ENCODE measurements around the gene APH1A. TPM values are rescaled to one million over a fixed set of nuclear protein-coding genes. Genes with fewer than 3 reads are reported as not detected.
A peak's percentile ranks its signal among the peaks of the same experiment; 100 is the strongest.

The APH1A gene
- total RNA-seq, 5 donors from 2014 or later (not counting 1 experiment from before 2014, with no cell fraction given), result 118 to 133 (median 124) TPM

DNA sequence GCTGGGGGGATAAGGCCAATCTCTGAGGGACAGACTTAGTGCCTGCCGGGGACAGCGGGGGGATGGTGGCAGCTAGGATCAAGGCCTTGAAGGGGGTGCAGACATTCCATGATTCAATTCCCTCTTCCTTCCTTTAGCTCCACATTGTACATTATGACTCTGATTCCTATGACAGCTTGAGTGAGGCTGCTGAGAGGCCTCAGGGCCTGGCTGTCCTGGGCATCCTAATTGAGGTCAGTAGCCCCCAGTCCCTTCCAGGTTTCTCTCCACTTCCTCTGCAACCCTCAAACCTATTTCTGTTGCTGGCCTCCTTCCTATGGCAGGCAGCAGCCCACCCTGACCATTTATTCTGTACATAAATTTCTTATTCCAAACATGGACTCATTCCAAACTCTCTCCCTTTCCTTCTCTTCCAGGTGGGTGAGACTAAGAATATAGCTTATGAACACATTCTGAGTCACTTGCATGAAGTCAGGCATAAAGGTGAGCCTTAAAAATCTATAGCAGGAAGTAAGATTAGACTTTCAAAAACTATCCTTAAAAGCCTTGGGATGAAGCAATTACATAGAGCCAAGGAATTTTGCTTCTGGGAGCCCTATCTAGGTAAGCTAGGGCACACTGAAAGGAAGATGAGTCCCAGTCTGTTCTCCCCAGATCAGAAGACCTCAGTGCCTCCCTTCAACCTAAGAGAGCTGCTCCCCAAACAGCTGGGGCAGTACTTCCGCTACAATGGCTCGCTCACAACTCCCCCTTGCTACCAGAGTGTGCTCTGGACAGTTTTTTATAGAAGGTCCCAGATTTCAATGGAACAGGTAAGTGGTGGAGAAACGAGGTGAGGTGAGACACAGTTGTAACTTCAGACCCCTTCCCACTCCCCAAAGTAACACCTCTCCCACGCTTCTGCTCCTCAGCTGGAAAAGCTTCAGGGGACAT is 6.2 kb downstream of the APH1A start:
- H3K9me3 Mint-ChIP-seq, result no peaks in the 10 kb centered on the region
- H3K27ac ChIP-seq (ENCODE audit: low read length), result no peak overlapping the region
- H3K4me3 Mint-ChIP-seq, result no peak overlapping the region
- peak in 1 of 4 experiments; percentile 27 for ATAC-seq (replicated peaks in 1 of 4)
- H3K4me1 Mint-ChIP-seq, result peaks cover 11 to 12% (median 12%) of the 10 kb centered on the region in 3 donors
- H3K36me3 Mint-ChIP-seq, result peaks cover 24% of the 10 kb centered on the region
- H3K27me3 ChIP-seq (replicated peaks in 1 of 2; ENCODE audit: control insufficient read depth in 2 of 2, extremely low read depth in 1 of 2, insufficient read depth in 2 of 2, low read length in 1 of 2), result peaks cover 7 to 17% of the 10 kb centered on the region in 2 experiments
- H3K4me3 ChIP-seq (ENCODE audit: control insufficient read depth in 1 of 2, extremely low read depth in 1 of 2, low read length in 1 of 2), result no peak overlapping the region
- ChIA-PET POLR2A (interaction anchor here in 1 of 2 donors (0.5 kb wide), 1 partner anchor 15 kb away, joined by 3 read pairs; no protein-coding TSS in a partner anchor), CTCF (interaction anchor here in 1 of 2 donors (0.6 kb wide), 2 partner anchors 18 to 108 kb away, joined by 3 read pairs; no protein-coding TSS in a partner anchor)
- 100% methylated on average over 1 of the region's 6 CpGs for WGBS (ENCODE audit: insufficient coverage)
- H3K9me3 ChIP-seq, result no peaks in the 10 kb centered on the region
- peaks cover 11 to 17% of the 10 kb centered on the region in 2 donors for H3K27me3 Mint-ChIP-seq
- peaks cover 4 to 9% of the 10 kb centered on the region in 2 experiments for H3K4me1 ChIP-seq (ENCODE audit: control insufficient read depth in 1 of 2, extremely low read depth in 1 of 2, insufficient read depth in 2 of 2, low read length in 2 of 2)
- peaks cover 13 to 32% of the 10 kb centered on the region in 2 donors for H3K36me3 ChIP-seq (ENCODE audit: control insufficient read depth in 2 of 2, extremely low read depth in 1 of 2, insufficient read depth in 1 of 2, low read length in 1 of 2)
- H3K27ac Mint-ChIP-seq, result peak overlapping the region; percentile 7 to 57
- no peak for DNase-seq

DNA sequence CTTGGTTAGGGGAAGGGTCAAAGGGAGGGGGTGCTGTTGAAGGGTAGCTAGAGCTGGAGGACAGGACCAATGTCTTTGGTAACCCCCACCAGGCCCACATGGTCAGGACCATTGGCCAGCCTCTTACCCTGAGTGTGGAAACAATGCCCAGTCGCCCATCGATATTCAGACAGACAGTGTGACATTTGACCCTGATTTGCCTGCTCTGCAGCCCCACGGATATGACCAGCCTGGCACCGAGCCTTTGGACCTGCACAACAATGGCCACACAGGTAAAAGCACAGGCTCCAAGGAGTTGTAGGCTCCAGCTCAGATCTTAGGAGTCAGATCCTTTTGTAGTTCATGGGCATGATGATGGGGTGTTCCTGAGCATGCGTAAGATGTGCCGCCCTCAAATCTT is 7.4 kb downstream of the APH1A start:
- Mint-ChIP-seq H3K4me1 (peaks cover 1 to 6% (median 5%) of the 10 kb centered on the region in 3 donors), H3K27ac (no peak overlapping the region), H3K4me3 (no peak overlapping the region), H3K9me3 (no peaks in the 10 kb centered on the region), H3K36me3 (peaks cover 17% of the 10 kb centered on the region), H3K27me3 (peaks cover 21 to 29% of the 10 kb centered on the region in 2 donors)
- Histone ChIP-seq H3K9me3 (no peaks in the 10 kb centered on the region), H3K27ac (ENCODE audit: low read length) (no peak overlapping the region), H3K36me3 (ENCODE audit: control insufficient read depth in 2 of 2, extremely low read depth in 1 of 2, insufficient read depth in 1 of 2, low read length in 1 of 2) (peaks cover 11 to 20% of the 10 kb centered on the region in 2 donors), H3K27me3 (replicated peaks in 1 of 2; ENCODE audit: control insufficient read depth in 2 of 2, extremely low read depth in 1 of 2, insufficient read depth in 2 of 2, low read length in 1 of 2) (peaks cover 8 to 29% of the 10 kb centered on the region in 2 experiments), H3K4me3 (ENCODE audit: control insufficient read depth in 1 of 2, extremely low read depth in 1 of 2, low read length in 1 of 2) (no peak overlapping the region), H3K4me1 (ENCODE audit: control insufficient read depth in 1 of 2, extremely low read depth in 1 of 2, insufficient read depth in 2 of 2, low read length in 2 of 2) (peaks cover 0 to 6% of the 10 kb centered on the region in 2 experiments)
- DNase-seq (no peak), ATAC-seq (replicated peaks in 1 of 4) (no peak)
- ChIA-PET POLR2A (no interaction called here), CTCF (no interaction called here)
- WGBS (ENCODE audit: insufficient coverage), result 86% methylated on average over 4 of the region's 6 CpGs

DNA sequence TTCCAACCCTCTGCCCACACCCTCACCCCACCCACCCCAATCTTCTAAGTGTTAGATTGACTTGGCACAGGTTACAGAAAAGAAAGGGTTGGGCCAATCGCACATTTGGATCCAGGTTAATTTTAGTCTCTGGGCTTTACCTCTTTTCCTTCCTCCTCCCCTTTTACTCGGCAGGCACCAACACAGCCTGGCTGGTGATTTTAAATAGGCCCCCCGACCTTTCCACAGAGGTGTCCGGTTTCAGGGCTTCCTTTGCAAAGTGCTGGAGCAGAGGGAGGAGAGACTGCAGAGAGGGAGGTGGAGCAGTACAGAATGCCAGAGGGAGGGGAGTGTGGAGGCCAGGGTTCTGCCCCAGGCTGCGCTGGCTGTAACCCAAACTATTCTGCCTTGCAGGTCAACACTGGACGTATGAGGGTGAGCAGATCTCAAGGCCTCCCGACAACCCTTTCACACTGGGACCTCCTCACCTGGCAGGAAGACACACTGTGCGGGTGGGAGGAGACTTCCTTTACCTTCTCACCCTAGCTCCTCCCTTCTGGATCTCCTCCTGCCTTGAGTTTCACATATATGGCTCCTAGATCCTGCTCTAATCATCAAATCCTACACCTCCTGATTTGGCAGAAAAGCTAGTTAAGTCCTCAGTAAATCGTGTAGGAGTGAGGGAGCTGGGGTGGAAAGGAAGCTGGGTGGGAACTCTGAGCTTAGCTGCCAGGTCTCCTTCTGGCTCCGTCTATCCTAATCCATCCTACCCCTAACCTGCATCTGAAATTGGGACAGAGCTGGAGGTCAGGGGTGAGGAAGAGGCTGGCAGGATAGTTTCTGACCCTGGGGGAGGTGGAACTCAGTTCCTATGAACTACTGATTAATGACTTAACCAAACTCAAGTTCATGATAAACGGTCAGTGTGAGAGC is 8.8 kb downstream of the APH1A start:
- Mint-ChIP-seq H3K27ac (no peak overlapping the region), H3K36me3 (peaks cover 4% of the 10 kb centered on the region)
- no peak for ATAC-seq (replicated peaks in 1 of 4)

GRCh38 chr1:150259217-150259616 is 9.6 kb downstream of the APH1A start:
- peaks cover 25 to 39% of the 10 kb centered on the region in 2 donors for H3K27me3 Mint-ChIP-seq
- Histone ChIP-seq H3K27ac (ENCODE audit: low read length) (no peak overlapping the region), H3K36me3 (ENCODE audit: control insufficient read depth in 2 of 2, extremely low read depth in 1 of 2, insufficient read depth in 1 of 2, low read length in 1 of 2) (no peaks in the 10 kb centered on the region), H3K4me1 (ENCODE audit: control insufficient read depth in 1 of 2, extremely low read depth in 1 of 2, insufficient read depth in 2 of 2, low read length in 2 of 2) (peaks cover 2 to 17% of the 10 kb centered on the region in 2 experiments), H3K9me3 (no peaks in the 10 kb centered on the region), H3K27me3 (replicated peaks in 1 of 2; ENCODE audit: control insufficient read depth in 2 of 2, extremely low read depth in 1 of 2, insufficient read depth in 2 of 2, low read length in 1 of 2) (peaks cover 9 to 33% of the 10 kb centered on the region in 2 experiments), H3K4me3 (ENCODE audit: control insufficient read depth in 1 of 2, extremely low read depth in 1 of 2, low read length in 1 of 2) (no peak overlapping the region)
- H3K36me3 Mint-ChIP-seq, result no peaks in the 10 kb centered on the region
- H3K4me1 Mint-ChIP-seq, result peaks cover 14 to 16% (median 15%) of the 10 kb centered on the region in 3 donors
- DNase-seq (no peak), ATAC-seq (replicated peaks in 1 of 4) (no peak)
- WGBS (ENCODE audit: insufficient coverage), result 71% methylated on average over 1 of the region's 4 CpGs
- no peak overlapping the region for H3K27ac Mint-ChIP-seq
- H3K9me3 Mint-ChIP-seq, result no peaks in the 10 kb centered on the region
- POLR2A ChIA-PET, result interaction anchor here (0.6 to 0.9 kb wide), 2 partner anchors 40 to 178 kb away, joined by 3 read pairs; no protein-coding TSS in a partner anchor
- CTCF ChIA-PET, result interaction anchor here in 1 of 2 donors (0.7 kb wide), 1 partner anchor 166 kb away, joined by 4 read pairs; no protein-coding TSS in a partner anchor
- H3K4me3 Mint-ChIP-seq, result no peak overlapping the region

More for the DNA sequence above, 8.8 kb downstream of the APH1A start:
- peaks cover 4 to 7% of the 10 kb centered on the region in 2 donors for H3K36me3 ChIP-seq (ENCODE audit: control insufficient read depth in 2 of 2, extremely low read depth in 1 of 2, insufficient read depth in 1 of 2, low read length in 1 of 2)
- Mint-ChIP-seq H3K27me3 (peaks cover 25 to 39% of the 10 kb centered on the region in 2 donors), H3K4me3 (no peak overlapping the region), H3K4me1 (peaks cover 14 to 16% (median 15%) of the 10 kb centered on the region in 3 donors), H3K9me3 (no peaks in the 10 kb centered on the region)
- peaks cover 2 to 17% of the 10 kb centered on the region in 2 experiments for H3K4me1 ChIP-seq (ENCODE audit: control insufficient read depth in 1 of 2, extremely low read depth in 1 of 2, insufficient read depth in 2 of 2, low read length in 2 of 2)
- H3K27ac ChIP-seq (ENCODE audit: low read length), result no peak overlapping the region
- H3K27me3 ChIP-seq (replicated peaks in 1 of 2; ENCODE audit: control insufficient read depth in 2 of 2, extremely low read depth in 1 of 2, insufficient read depth in 2 of 2, low read length in 1 of 2), result peaks cover 9 to 33% of the 10 kb centered on the region in 2 experiments
- H3K9me3 ChIP-seq, result no peaks in the 10 kb centered on the region
- ChIA-PET POLR2A (interaction anchor here in 1 of 2 donors (0.9 kb wide), 1 partner anchor 177 kb away, joined by 3 read pairs; no protein-coding TSS in a partner anchor), CTCF (interaction anchor here (0.6 to 0.7 kb wide), 2 partner anchors 167 to 183 kb away, joined by 4 to 6 read pairs; no protein-coding TSS in a partner anchor)
- no peak for DNase-seq
- no peak overlapping the region for H3K4me3 ChIP-seq (ENCODE audit: control insufficient read depth in 1 of 2, extremely low read depth in 1 of 2, low read length in 1 of 2)
- WGBS (ENCODE audit: insufficient coverage), result 67% methylated on average over 2 of the region's 11 CpGs

GRCh38 chr1:150257624-150258585 is 10.9 kb downstream of the APH1A start, which contains the start of gene CA14:
TSS of gene CA14 (plus strand) at chr1:150257774. CDS start at chr1:150258129, 355 bp downstream.
- Mint-ChIP-seq H3K27me3 (peaks cover 31 to 43% of the 10 kb centered on the region in 2 donors), H3K27ac (no peak within 1 kb of the TSS), H3K4me1 (peaks cover 14 to 16% (median 15%) of the 10 kb centered on the region in 3 donors), H3K36me3 (no peaks in the 10 kb centered on the region), H3K4me3 (peak within 1 kb of the TSS in 1 of 3 donors; percentile 58), H3K9me3 (no peaks in the 10 kb centered on the region)
- ChIA-PET POLR2A (interaction anchor here in 1 of 2 donors (0.5 kb wide), 1 partner anchor 658 kb away, joined by 5 read pairs; no protein-coding TSS in a partner anchor), CTCF (interaction anchor here in 1 of 2 donors (0.6 kb wide), 1 partner anchor 66 kb away, joined by 3 read pairs; no protein-coding TSS in a partner anchor)
- Histone ChIP-seq H3K27ac (ENCODE audit: low read length) (no peak within 1 kb of the TSS), H3K4me3 (ENCODE audit: control insufficient read depth in 1 of 2, extremely low read depth in 1 of 2, low read length in 1 of 2) (no peak within 1 kb of the TSS), H3K36me3 (ENCODE audit: control insufficient read depth in 2 of 2, extremely low read depth in 1 of 2, insufficient read depth in 1 of 2, low read length in 1 of 2) (no peaks in the 10 kb centered on the region), H3K4me1 (ENCODE audit: control insufficient read depth in 1 of 2, extremely low read depth in 1 of 2, insufficient read depth in 2 of 2, low read length in 2 of 2) (peaks cover 2 to 17% of the 10 kb centered on the region in 2 experiments), H3K9me3 (no peaks in the 10 kb centered on the region), H3K27me3 (replicated peaks in 1 of 2; ENCODE audit: control insufficient read depth in 2 of 2, extremely low read depth in 1 of 2, insufficient read depth in 2 of 2, low read length in 1 of 2) (peaks cover 9 to 41% of the 10 kb centered on the region in 2 experiments)
- DNase-seq (no peak), ATAC-seq (replicated peaks in 1 of 4) (no peak)
- WGBS (ENCODE audit: insufficient coverage), result 51% methylated on average over 7 of the region's 13 CpGs

Data from T-cell (primary cell).